ENCODE results near the gene RPGRIP1L.

The RPGRIP1L gene

GRCh38 chr16:53598511-53599275 lies 105.0 kb downstream of the RPGRIP1L start:
- DNase-seq, result no peak

DNA sequence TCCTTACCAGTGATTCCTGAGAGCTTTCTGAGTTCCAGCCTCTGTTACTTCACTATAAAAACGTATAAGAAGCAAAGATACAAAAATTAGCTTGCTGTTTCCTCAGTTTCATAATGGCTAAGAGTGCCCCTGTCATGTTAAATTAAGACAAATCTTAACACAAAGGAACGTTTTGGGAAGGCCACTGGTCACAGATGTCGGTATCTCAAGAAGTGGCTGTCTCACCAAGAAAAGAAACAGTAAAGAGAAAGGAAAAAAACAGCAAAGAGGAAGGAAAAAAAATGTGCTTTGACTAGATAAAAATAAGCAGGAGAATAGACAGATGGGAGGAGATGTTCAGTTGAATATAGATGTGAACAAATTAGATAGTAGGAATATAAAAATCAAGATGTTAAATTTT lies 105.9 kb downstream of the RPGRIP1L start:
- DNase-seq, result no peak

DNA sequence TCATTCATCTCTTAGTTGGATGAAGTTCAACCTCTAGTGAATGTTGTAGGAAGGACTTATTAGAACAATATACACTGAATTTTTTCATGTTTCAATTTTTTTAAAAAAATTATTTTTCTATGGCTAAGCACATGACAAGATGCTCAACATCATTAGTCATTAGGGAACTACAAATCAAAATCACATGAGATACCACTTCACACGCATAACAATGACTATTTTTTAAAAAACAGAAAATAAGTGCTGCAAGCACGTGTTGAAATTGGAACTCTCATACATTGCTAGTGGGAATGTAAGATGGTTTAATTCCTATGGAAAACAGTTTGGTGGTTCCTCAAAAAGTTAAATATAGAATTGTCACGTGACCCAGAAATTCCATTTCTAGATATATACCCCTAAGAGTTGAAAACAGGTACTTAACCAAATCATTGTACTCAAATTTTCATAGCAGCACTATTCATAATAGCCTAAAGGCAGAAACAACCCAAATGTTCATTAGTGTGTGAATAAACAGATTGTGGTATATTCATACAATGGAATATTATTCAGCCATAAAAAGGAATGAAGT lies 115.5 kb downstream of the RPGRIP1L start:
- DNase-seq, result no peak

DNA sequence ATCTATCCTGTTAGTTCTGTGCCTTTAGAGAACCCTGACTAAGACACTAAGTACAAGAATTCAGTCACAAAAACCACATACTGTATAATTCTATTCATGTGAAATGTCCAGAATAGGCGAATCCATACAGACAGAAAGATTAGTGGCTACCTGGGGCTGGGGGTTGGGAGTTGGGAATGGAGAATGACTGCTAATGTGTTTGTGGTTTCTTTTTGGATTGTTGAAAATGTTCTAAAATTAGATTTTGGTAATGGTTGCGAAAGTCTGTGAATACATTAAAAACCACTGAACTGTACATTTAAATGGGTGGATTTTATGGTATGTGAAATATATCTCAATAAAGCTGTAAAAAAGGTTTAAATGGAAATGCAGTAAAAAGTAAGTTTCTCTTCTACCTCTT lies 120.3 kb downstream of the RPGRIP1L start:
- no peak for DNase-seq

GRCh38 chr16:53581784-53582183 lies 121.9 kb downstream of the RPGRIP1L start:
- no peak for DNase-seq

GRCh38 chr16:53580038-53580802 lies 123.4 kb downstream of the RPGRIP1L start:
- no peak for DNase-seq

GRCh38 chr16:53576904-53577303 lies 126.8 kb downstream of the RPGRIP1L start:
- no peak for DNase-seq

DNA sequence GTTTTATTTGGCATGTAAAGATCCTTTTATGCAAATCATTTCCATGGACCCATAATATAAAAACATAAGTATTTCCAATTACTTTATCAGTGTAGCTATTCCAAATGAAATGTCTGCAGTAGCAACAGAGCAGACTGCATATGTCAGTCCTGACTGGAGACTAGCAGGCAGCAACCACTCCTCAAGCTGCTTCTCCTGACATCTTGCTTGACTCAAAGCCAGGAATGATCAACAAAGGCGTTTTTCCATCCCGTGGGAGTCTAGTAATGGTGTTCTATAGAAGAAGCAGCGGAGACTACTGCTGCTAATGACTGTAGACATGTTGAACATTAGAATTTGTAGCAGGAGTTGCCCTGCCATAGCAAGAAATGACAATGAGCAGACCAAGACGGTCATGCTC lies 127.4 kb downstream of the RPGRIP1L start:
- DNase-seq, result no peak

GRCh38 chr16:53571763-53572162 lies 131.9 kb downstream of the RPGRIP1L start:
- DNase-seq, result no peak

GRCh38 chr16:53566552-53567245 lies 137.0 kb downstream of the RPGRIP1L start:
- no peak for DNase-seq

GRCh38 chr16:53565296-53565863 lies 138.3 kb downstream of the RPGRIP1L start:
- DNase-seq, result no peak

GRCh38 chr16:53563426-53563825 lies 140.2 kb downstream of the RPGRIP1L start:
- no peak for DNase-seq

DNA sequence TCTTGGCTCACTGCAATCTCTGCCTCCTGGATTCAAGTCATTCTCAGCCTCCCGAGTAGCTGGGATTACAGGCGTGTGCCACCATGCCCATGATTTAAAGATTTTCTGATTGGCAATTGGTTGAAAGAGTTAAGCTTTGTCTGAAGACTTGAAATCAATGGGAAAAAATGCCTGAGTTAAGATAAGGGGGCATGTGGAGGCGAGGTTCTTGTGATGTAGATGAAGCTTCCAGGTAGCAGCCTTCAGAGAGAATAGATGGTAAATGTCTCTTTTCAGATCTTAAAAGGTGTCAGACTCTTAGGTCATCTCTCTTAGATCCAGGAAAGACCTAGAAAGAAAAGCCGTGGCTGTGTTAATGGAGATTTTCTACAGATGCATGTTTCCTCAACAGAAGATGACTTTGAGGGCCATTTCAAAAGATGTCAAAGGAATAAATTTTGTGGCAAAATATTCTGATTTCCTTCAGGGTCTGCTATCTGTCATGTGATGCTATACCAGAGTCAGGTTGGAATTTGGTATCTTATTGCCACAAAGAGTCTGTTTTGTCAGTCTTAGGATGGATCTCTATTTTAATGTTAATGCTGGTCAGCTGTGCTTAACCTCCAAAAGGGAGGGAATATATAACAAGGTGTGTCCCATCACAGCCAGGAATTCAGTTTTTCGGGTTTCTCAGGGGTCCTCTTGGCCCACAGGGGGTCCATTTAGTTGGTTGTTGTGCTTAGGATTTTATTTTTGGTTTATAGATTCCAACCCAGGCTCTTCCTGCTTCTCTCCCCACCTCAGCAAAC lies 142.4 kb downstream of the RPGRIP1L start:
- DNase-seq, result no peak

DNA sequence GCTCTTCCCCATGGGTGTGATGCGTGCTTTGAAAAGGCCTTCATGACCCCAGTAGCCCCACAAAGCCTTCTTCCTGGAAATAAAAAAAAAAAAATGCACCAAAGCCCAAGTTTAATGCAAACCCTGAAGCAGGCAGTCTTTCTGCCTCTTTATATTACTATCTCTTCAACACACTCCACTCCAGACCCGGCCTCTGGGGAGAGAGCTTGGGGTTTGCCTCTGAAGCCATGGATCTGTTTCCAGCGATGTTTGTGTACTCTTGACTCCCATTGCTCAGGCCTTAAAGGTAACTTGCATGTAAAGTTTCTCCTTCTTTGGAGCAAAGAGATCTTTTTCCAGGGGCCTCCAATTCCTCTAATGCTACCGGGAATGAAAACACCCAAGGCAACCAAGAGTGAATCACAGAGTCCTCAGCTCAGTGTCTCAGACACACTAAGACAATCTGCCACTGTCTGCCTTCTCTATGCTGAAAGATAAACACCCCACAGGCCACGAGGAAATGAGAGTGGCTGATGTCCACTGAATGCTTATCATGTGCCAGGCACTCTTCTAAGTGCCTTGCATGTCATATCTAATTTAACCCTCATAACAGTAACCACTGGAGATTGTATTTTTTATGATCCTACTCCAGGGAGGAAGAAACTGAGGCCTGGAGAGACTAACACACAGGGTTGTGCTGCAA lies 144.2 kb downstream of the RPGRIP1L start:
- no peak for DNase-seq

DNA sequence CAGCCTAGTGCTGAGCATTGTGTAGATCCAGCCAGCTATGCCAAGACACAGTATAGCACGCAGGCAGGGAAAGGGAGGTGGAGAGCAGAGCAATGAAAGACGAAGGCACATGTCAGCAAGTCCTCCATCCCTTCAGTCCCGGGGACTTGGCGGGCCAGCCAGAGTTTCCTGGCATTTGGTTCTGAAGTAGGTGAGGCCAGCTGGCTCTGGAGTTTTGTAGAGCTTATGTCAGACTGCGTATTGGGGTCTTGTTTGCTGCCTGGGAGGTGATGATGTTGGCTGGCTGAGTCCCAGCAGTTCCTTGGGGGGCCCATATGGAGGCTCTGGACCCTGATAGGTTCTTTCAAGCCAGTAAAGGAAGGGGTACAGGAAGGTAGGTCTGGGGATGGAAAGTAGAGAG lies 144.9 kb downstream of the RPGRIP1L start:
- no peak for DNase-seq

DNA sequence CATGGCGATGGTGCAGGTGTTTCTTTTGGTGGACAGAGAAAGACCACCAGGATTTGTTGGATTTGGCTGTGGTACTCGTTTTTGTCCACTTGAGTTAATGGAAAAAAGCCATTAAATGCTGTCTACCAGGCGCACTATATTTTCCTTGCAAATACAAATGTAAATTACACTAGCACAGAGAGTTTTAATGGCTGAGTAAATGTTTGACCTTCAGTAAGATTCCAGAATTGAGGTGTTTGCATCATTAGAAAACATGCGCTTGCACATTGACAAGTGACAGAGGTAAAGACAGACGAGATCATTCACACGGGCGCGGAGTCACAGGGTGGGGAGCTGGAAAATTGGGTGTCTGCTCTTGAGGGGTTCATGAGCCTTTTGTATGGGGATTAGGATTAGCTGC lies 147.1 kb downstream of the RPGRIP1L start:
- no peak for DNase-seq

DNA sequence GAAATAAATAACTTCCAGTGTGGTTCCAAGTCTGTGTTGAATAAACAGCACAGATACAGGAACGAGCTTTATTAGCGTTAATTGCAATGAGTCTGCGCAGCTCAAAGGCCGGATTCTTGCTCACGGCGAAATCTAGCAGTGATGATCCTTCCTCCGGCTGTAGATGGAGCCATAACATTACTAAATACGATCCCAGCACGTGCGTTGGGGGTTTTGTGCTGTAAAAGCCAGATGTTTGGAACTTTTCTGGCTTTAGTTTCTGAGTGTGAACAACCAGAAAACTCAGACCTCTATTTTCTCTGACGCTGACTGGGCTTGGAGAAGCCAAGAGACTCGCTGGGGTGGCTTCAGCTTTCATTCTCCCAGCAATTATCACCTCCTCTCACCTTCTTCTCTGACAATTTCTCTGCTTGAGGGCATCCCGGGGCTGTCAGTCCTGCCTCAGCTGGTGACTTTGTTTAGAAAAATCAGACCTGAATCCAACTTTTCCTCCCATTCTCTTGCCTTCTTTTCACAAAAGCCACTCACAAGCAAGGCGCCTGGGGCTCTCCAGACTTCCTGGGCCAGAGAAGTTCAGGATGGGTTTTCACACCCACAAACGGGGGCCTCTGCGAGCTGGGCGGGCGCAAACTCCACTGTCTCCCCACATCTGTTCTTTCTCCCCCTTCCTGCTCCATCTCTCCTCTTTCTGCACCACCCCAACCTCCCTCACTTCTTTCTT lies 153.5 kb downstream of the RPGRIP1L start:
- no peak for DNase-seq

Data from cortex of kidney (tissue), 1 donor.